ENCODE measurements around the gene DLEC1. TPM values are rescaled to one million over a fixed set of nuclear protein-coding genes. Genes with fewer than 3 reads are reported as not detected.

The DLEC1 gene
- total and polyA plus RNA-seq, 9 of the 15 experiments (the other 6 are each of a cell fraction or from before 2014, with no cell fraction given), result 0.07 to 0.08 TPM; not detected in 7

DNA sequence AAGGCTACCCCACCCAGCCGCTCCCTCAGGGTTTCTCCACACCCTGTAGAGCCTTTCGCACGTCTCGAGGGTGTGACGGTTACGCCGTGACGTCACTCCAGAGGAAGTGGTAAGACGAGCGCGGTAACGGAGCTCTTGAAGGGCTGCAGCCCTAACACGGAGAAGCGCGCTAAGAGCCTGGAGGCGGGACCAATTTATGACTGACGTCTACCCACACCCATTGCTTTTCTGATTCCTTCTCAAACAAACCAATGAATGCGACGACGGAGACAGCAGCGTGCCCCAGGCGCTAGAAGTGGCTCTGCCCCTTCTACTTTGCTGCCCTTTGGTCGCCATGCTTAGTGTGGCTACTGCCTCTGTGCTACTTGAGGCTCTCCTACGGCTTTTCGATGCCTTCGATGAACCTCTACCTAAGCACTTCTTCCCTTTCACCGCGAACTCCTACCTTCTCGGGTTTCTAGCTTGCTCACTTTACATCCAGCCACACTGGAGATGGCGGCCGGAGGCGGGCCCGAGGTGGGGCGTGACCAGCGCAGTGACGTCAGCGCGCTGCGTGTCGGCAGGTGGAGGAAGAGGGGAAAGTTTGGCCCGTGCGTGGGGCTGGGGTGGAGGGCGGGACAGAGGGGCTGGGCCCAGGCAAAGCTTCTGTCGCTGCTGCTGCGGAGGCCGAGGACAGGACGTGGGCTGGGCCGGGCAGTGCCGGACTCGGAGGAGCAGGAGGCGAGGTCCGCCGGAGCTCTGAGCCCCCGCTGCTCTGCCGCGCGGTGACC lies 126.1 kb downstream of the DLEC1 start, which contains the start of gene OXSR1 (continued):
- TF ChIP-seq CUX1 (CRISPR knock-in tag; IDR thresholded peaks at IDR 0.05) (no peak), KAT8 (IDR thresholded peaks at IDR 0.05; ENCODE audit: low read depth) (no peak), NUFIP1 (IDR thresholded peaks at IDR 0.05; ENCODE audit: partially characterized antibody) (no peak), ZFP36 (IDR thresholded peaks at IDR 0.05; ENCODE audit: low read depth, low read length, partially characterized antibody) (no peak), HOXB6 (CRISPR knock-in tag; IDR thresholded peaks at IDR 0.05; ENCODE audit: borderline replicate concordance) (0 out of 2 replicates have a peak, but pooled peaks have one; percentile 59), ZNF592 (IDR thresholded peaks at IDR 0.05) (no peak), ZNF347 (CRISPR knock-in tag; IDR thresholded peaks at IDR 0.05; ENCODE audit: low read depth) (no peak), PYGO2 (tag; IDR thresholded peaks at IDR 0.05) (no peak), ZNF431 (CRISPR knock-in tag; IDR thresholded peaks at IDR 0.05) (no peak), SRSF9 (IDR thresholded peaks at IDR 0.05; ENCODE audit: borderline replicate concordance, low read depth, low read length) (no peak), FUS (optimal IDR thresholded peaks at IDR 0.05; ENCODE audit: low read depth, low read length) (no peak), SREBF2 (CRISPR knock-in tag; IDR thresholded peaks at IDR 0.05) (no peak), ZNF699 (CRISPR knock-in tag; IDR thresholded peaks at IDR 0.05; ENCODE audit: insufficient replicate concordance) (no peak)
- TF ChIP-seq, protein P1, sequence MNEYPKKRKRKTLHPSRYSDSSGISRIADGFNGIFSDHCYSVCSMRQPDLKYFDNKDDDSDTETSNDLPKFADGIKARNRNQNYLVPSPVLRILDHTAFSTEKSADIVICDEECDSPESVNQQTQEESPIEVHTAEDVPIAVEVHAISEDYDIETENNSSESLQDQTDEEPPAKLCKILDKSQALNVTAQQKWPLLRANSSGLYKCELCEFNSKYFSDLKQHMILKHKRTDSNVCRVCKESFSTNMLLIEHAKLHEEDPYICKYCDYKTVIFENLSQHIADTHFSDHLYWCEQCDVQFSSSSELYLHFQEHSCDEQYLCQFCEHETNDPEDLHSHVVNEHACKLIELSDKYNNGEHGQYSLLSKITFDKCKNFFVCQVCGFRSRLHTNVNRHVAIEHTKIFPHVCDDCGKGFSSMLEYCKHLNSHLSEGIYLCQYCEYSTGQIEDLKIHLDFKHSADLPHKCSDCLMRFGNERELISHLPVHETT (CRISPR knock-in tag; conservative IDR thresholded peaks at IDR 0.05 in 1 of 2, IDR thresholded peaks at IDR 0.05 in 1 of 2), result peak in 1 of 2 experiments; percentile 85; a peak in 2 of 4 replicates
